GM18868 (cell line): ENCODE measurements around the gene ZNF335.
"Not testable (repeated sequence)": the region's sequence is repeated elsewhere in the genome, so short reads cannot be mapped to it uniquely, and the experiment has no call there.

Experiments
- ATAC-seq: cut with Tn5 transposase; IDR thresholded peaks from one replicate; pipeline ENCODE4 v1.9.1; 2021; ENCODE audit warnings: mild to moderate bottlenecking, moderate library complexity; ENCODE audit not compliant: unreplicated experiment

ZNF335 gene

GRCh38 chr20:45913116-45913515 lies 58.9 kb downstream of the ZNF335 start:
- ATAC-seq: no peak

GRCh38 chr20:45912344-45912682 lies 59.7 kb downstream of the ZNF335 start:
- no peak for ATAC-seq

GRCh38 chr20:45911486-45912343 lies 60.3 kb downstream of the ZNF335 start, which contains the start of gene PLTP:
TSS of gene PLTP (minus strand) at chr20:45912155. CDS start at chr20:45911452, 703 bp downstream.
- ATAC-seq: no peak

GRCh38 chr20:45910670-45911485 lies 61.1 kb downstream of the ZNF335 start:
- peak; percentile 87 for ATAC-seq

GRCh38 chr20:45909817-45910669 lies 62.0 kb downstream of the ZNF335 start:
- ATAC-seq: no peak

GRCh38 chr20:45909336-45909808 lies 62.6 kb downstream of the ZNF335 start:
- no peak for ATAC-seq

- ATAC-seq: no peak
Measured at GRCh38 chr20:45908084-45908483, 63.9 kb downstream of the ZNF335 start.

- ATAC-seq: no peak
Measured at GRCh38 chr20:45907219-45907948, 64.6 kb downstream of the ZNF335 start.

GRCh38 chr20:45905505-45906079 lies 66.4 kb downstream of the ZNF335 start:
- no peak for ATAC-seq

GRCh38 chr20:45904583-45905504 lies 67.2 kb downstream of the ZNF335 start:
- ATAC-seq: no peak

GRCh38 chr20:45902199-45902701 lies 69.8 kb downstream of the ZNF335 start:
- no peak for ATAC-seq

GRCh38 chr20:45901332-45901731 lies 70.7 kb downstream of the ZNF335 start:
- not testable (repeated sequence) for ATAC-seq

GRCh38 chr20:45899046-45899835 lies 72.8 kb downstream of the ZNF335 start:
- ATAC-seq: no peak
